Skeletal muscle cell (primary cell): Measurements from ENCODE around the gene PDE9A.
"Not testable (repeated sequence)": the region's sequence is repeated elsewhere in the genome, so short reads cannot be mapped to it uniquely, and the experiment has no call there.

ENCODE experiments used
- DNase-seq: peaks from one replicate; pipeline ENCODE4 v3.0.0-alpha.2; 2010; ENCODE audit warnings: low read depth
- H3K4me3 ChIP-seq: 2 replicates; pipeline ENCODE4 v1.5.1; 2011; ENCODE audit warnings: low read depth, mild to moderate bottlenecking, control low read depth, low read length, moderate library complexity

Gene PDE9A

DNA sequence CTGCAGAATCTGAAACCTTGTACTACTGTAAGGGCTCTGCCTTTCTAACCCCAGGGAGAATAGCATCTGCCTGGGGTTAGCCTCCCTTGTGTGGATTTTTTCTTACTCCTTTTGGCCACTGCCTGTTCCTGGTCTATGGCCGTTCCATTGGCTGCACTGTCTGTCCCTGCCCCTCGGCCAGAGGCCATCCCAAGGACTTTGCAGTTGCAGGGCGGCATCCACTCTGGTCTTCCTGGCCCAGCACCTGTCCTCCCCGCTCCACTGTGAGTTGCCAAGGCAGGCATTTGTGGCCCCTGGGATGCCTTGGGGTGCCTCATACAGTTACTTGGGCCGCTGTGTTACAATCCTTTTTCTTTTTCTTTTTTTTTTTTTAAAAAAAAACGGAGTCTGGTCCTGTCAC lies 45.8 kb downstream of the PDE9A start:
- no peak overlapping the region for H3K4me3 ChIP-seq
- DNase-seq = no peak

DNA sequence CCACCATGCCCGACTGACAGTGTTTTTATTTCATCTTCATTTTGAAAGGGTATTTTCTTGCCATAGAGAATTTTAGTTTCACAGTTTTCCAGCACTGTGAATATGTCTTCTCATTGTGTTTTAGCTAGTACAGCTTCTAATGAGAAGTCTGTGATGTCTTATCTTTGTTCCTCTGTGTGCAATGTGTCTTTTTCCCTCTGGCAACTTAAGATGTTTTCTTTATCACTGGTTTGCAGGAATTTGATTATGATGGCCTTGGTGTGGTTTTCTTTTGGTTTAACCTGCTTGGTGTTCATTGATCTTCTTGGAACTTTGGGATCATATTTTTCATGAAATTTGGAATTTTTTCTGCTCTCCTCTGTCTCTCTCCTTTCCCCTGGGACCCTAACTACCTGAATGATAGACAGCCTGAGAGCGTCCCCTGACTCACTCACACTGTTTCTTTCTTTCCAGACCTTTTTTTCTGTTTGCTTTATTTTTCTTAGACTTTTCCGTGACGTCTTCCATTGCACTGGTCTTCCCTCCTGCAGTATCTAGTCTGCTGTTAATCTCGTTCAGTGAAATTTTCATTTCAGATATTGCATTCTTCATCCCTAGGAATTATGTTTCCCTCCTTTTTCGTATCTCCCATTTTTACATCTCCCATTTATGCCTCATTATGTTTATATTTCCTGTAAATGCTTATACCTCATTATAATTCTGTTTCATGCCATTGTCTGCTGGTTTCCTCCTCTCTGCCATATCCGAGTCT lies 48.5 kb downstream of the PDE9A start:
- H3K4me3 ChIP-seq = no peak overlapping the region
- DNase-seq = no peak

DNA sequence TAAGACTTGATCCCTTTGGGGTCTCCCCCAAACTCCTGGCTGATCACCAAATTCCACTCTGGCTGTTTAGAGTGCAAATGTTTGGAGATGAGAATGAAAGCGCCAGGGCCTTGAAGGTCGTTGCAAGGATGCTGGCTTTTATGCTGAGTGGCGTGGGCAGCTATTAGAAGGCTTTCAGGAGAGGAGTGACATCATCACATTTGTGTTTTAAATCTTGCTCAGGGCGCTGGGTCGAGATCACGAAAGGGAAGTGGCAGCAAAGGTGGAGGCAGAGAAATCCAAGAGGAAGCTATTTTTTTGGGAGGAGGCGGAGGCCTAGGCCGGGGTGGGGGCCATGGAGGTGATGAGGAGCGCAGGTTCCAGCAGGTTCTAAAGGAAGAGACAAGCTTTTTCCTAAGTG lies 49.3 kb downstream of the PDE9A start:
- H3K4me3 ChIP-seq = no peak overlapping the region
- no peak for DNase-seq

DNA sequence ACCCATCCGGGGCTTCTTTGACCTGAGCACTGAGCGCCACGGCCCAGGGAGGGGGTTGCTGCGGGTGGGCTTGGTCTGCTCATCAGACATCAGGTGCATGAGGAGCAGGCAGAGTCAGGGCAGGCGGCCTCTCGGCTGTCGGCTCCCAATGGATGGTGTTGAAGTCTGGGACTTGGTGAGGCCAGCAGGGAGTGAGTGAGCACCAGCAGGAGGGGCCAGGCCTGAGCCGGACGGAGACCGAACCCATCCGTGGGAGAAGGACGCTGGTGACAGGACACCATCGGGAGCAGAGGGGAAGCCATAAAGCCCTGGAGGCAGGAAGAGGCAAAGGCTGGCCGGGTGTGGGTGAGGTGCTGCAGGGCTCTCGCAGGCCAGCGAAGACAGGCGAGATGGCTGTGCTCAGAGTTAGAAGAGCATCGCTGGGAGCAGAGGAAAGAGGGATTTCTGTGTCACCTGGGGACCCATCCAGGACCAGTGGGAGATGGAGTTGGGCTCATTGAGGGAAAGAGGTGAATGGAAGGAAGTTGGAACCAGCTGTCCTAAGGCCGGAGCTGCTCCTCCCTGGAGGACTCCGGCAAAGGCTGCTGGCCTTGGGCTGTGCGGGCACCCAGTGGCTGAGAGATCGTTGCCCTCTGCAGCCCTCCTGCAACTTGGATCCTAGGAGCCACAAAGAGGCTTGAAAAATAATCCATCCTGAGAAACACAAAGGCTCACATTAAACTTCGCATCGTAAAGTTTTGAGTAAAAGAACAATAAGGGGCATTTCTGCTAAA lies 49.9 kb downstream of the PDE9A start:
- H3K4me3 ChIP-seq = no peak overlapping the region
- DNase-seq = no peak

DNA sequence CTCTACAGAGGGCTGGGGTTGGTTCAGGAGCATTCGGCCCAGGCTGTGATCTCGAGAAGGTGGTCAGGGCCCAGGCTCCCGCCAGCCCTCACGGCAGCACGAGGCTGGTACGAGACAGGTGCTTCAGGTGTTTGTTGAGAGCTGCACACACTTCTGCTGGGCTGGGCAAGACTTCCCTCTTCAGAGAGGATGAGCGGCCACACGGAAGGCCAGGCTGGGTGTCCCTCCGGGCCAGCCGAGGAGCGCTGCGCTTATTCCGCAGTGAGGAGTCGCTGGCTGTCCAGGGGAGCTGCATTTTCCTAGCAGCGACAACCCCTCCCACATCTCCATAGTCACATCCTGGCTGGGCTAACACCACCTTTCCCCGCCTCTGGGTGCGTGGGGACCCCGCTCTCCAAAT lies 50.5 kb downstream of the PDE9A start:
- no peak for DNase-seq
- H3K4me3 ChIP-seq = no peak overlapping the region

DNA sequence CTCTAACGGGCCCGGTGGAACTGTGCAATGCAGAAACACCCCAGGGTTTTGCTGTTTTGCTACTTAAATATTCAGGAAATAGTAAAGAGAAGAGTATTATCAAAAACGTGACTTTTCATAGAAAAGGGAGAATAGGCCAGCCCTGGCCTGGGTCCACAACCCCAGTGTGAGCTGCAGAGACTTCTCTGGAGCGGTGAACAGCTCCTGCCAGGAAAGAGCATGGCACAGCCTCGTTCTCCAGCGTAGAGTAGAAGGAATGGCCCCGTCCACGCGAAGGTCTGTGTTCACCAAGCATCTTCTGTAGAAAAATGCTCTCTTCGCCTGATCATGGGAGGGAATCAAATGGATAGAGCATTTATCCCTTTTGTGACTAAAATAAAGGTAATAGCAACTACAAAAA lies 51.4 kb downstream of the PDE9A start:
- H3K4me3 ChIP-seq = no peak overlapping the region
- no peak for DNase-seq

DNA sequence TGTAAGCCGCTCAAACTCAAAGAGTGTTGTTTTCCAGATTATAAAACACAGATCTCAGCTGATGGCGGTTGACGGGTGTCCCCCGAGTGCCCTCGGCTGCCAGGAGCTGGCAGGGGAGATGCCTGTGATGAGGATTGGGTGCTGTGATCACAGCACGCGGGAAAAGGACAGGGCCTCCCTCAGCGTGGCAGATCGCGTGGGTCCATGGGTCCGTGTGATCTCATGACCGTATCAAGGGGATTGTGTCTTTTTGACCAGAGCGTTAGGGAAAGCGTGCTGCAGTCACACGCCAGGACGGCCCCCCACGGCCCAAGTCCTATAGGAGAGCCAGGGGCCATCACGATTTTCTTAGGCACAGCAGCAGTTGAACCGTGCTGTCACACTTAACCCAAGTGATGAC lies 51.9 kb downstream of the PDE9A start:
- no peak for DNase-seq
- no peak overlapping the region for H3K4me3 ChIP-seq

DNA sequence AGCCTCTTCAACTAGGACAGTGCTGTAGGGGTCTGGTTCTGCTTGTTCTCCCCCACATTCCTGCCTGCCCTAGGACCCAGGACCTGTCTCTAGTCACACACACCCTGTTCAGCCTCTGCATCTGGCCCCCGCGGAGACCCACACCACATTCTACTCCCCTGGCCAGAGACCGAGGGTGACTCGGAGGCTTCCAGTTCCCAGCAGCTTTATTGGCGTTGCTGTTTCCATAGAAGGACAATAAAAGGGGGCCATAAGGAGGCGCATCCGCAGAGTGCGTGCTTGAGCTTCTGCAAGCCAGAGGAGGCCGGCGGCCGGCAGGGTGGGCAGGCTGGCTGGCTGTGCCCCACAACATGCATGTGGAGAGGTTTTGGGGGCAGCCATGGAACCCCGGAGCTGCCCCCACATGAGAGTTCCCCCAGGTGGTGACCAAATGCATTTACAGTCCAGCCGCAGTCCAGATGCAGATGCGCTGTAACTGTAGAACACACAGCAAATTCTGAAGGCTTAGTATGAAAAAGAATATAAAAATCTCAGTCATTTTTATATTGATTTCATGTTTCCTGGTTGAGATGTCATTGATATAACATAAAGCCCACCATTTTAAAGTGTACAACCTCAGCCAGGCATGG lies 52.4 kb downstream of the PDE9A start:
- H3K4me3 ChIP-seq = no peak overlapping the region
- DNase-seq = no peak

DNA sequence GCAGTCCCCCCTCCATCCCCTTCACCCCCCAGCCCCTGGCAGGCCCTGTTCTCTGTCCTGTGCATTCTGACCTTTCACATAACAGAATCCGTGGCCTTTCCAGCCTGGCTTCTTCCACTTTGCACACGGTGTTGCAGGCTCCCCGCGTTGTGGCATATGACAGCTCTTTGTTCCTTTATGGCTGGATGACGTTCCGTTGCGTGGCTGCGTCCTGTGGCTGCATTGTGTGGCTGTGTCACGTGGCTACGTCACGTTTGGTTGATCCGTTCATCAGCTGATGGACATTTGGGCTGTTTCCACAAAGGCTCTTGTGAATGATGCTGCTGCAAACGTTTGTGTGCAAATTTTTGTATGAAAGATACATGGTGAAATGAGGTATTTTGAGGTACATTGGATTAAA lies 53.3 kb downstream of the PDE9A start:
- no peak for DNase-seq

DNA sequence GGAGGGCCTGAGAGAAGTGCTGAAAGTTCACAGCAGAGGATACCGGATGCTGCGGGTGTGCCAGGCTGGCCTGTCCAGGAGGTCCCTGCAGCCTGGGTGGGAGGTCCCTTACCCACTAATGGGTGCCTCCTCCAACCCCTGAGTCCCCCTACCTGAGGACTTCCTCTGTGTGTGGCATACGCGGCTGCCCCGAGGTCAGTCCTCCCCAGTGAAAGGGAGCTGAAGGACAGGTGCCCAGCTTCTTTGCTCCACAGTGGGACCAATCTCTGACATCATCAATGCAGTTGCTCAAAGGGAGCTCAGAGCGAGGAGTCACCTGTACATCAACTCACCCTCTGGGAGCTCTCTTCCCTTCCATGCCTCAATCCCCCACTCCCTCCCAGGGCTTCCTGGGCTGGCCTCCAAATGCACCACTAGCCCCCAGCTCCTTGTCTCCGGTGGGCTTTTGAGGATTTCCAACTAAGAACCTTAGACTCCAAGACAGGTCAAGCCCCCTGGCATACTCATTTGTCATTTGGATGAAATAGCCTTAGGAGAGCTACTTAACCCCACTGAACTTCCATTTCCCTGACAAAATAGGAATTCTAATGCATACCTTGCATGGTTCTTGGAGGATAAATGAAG lies 53.9 kb downstream of the PDE9A start:
- no peak for DNase-seq
- H3K4me3 ChIP-seq = no peak overlapping the region

More for the DNA sequence above, 53.3 kb downstream of the PDE9A start:
- no peak overlapping the region for H3K4me3 ChIP-seq

DNA sequence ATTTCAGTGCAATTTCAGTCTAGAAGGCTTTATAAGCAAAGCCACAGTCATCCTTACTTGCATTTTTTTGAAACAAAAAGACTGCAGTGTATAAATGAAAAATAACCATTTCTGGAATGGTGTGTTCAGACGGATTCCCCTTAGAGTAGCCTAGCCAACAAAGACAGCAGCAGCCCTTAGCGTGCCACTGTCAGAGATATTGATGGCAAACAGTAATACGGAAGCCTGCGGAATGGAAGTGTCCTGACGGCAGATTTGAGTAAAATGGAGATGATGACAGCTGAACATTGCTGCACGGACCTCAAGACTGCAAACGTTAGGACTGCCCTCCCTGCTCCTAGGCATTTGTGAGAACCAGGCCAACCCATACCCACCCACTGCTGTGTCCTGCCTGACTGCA lies 54.7 kb downstream of the PDE9A start:
- no peak for DNase-seq
- no peak overlapping the region for H3K4me3 ChIP-seq

DNA sequence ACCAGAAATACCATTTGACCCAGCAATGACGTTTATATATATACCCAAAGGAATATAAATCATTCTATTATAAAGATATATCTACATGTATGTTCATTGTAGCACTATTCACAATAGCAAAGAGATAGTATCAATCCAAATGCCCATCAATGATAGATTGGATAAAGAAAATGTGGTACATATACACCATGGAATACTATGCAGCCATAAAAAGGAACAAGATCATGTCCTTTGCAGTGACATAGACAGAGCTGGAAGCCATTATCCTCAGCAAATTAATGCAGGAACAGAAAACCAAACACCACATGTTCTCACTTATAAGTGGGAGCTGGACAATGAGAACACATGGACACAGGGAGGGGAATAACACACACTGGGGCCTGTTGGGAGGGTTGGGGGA lies 55.5 kb downstream of the PDE9A start:
- not testable (repeated sequence) for H3K4me3 ChIP-seq, DNase-seq

DNA sequence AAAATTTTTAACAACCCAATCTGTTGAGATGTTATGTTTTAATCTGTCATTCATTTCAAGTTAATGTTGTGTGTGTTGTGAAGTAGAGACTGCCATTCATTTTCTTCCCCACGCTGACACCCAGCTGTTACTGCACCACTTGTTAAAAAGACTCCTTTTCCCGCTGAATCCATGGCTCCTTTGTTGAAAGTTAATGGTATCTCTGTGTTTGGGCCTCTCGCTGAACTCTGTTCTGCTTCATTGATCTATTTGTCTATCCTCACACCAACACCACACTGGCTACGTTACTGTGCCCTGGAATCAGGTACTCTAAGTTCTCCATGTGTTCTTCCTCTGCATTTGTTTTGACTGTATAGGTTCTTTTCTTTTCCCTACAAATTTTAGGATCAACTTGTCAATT lies 58.2 kb downstream of the PDE9A start:
- DNase-seq = no peak
- H3K4me3 ChIP-seq = no peak overlapping the region

DNA sequence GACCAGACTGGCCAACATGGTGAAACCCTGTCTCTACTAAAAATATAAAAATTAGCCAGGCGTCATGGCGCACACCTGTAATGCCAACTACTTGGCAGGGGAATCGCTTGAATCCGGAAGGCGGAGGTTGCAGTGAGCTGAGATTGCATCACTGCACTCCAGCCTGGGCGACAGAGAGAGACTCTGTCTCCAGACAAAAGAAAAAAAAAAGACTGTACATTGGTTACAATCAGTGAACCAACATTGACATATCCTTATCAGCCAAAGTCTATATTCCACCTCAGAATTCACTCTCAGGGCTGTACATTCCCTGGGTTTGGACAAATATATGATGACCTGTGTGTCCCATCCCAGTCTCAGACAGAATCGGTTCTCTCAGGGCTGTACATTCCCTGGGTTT lies 62.0 kb downstream of the PDE9A start:
- H3K4me3 ChIP-seq, DNase-seq: not testable (repeated sequence)

DNA sequence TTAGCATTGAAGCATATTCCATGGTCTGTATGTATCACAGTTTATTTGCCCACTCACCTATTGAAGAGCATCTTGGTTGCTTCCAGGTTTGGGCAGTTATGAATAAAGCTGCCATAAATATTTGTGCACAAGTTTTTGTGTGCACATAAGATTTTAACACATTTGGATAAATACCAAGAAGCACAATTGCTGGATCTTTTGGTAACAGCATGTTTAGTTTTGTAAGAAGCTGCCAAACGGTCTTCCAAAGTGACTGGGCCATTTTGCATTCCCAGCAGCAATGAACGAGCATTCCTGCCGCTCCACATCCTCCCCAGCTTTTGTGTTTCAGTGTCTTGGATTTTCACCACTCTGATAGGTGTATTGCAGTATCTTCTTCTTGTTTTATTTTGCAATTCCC lies 62.7 kb downstream of the PDE9A start:
- no peak for DNase-seq
- H3K4me3 ChIP-seq = no peak overlapping the region

DNA sequence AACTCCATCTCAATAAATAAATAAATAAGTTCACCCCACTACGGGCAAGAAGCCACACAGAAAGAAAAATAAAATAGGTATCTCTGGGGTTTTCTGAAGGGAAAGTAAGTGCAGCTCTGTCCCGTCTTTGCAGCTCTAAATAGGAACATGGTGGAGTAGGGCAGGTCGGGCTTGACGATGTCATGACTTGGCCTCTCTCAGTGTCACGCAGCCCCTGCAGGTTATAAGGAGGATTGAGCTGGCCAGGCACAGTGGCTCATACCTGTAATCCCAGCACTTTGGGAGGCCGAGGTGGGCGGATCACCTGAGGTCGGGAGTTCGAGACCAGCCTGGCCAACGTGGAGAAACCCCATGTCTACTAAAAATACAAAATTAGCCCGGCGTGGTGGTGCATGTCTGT lies 67.1 kb downstream of the PDE9A start:
- H3K4me3 ChIP-seq, DNase-seq: not testable (repeated sequence)

DNA sequence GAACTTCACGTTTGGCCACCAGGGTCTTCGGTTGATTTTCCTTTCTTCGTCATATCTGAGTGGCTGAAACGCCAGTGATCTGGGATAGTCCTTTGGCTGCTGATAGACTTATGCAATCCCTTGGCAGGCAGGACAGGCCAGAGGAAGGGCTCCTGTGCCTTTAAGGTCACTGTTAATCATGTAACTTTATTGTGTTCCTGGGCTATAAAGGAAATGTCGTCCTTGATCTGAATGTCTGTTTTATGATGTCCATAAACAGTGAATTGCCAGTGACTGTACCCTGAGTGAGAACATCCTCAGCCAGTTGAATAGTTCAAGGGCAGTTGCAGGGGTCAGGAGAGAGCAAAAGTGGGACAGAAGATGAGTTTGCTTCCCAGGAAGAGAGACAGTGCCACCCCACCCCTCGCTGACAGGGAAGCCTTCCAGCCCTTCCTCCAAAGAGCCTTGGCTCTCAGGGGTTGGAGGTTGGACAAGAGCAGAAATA lies 68.0 kb downstream of the PDE9A start:
- DNase-seq = no peak
- H3K4me3 ChIP-seq = no peak overlapping the region

DNA sequence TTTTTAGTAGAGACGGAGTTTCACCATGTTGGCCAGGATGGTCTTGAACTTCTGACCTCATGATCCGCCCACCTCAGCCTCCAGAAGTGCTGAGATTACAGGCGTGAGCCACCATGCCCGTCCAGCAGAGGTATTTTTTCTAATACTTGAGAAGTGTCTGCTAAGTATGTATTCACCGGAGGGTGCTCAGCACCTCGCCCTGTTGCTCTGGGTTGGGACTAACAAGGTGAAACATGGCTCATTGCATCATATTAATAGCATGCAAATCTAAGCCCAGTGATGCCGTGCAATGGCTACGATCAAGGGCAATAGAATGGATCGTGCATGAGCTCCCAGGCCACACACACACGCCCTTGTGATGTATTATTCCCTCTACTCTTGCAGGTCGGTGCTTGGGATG lies 68.7 kb downstream of the PDE9A start:
- H3K4me3 ChIP-seq = no peak overlapping the region
- no peak for DNase-seq

DNA sequence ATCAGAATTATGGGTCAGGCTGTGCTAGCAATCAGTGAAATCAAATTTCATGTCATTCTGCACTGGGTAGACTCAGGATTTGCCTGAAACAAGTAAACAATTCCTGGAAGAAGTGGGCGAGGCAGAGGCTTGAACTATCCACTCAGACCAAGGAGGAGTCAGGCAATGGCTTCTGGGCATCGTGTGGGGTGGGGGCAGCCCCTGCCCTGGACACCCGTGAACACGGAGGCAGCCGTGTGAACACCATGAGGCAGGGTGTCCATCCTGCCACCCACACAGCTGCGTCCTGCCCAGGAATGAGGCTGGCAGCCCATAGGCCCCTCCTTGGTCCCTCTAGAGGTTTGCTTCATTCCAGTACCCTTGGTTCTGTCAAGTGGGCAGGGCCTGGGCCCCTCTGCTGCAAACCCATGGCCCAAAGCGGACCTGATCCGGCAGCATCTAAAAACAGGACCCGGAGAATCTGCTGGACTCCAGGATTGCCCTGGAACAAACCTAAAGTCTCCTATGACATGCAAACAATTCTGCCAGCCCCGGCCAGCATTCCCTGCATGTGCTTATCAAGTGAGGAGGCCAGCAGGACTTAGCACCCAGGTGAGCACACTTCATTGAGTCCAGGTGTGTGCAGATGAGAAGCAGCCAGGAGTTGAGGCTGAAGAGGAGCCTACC lies 69.5 kb downstream of the PDE9A start:
- H3K4me3 ChIP-seq = no peak overlapping the region
- no peak for DNase-seq
